Fibroblast of lung (primary cell): ENCODE results near the gene EEF1A2.

Experiments used
- CTCF ChIP-seq, 2 donors: IDR thresholded peaks in 1 of 2; conservative IDR thresholded peaks in 1 of 2; 1 replicate in 1 of 2; 2 replicates in 1 of 2; pipeline ENCODE4 v1.5.1; 2011 to 2012; ENCODE audit warnings: low read length in 2 of 2, control low read depth in 1 of 2, inconsistent platforms in 1 of 2, low read depth in 1 of 2, mild to moderate bottlenecking in 1 of 2
- EZH2 ChIP-seq: IDR thresholded peaks from 2 replicates; pipeline ENCODE4 v1.5.1; 2012; ENCODE audit warnings: low read length, control low read depth, mild to moderate bottlenecking; ENCODE audit errors: missing control alignments

- no peak for TF ChIP-seq CTCF (conservative IDR thresholded peaks at IDR 0.05 in 1 of 2, IDR thresholded peaks at IDR 0.05 in 1 of 2; ENCODE audit: low read depth in 1 of 2, low read length in 2 of 2)
- TF ChIP-seq EZH2, result no peak
Observed at GRCh38 chr20:63545814-63546213, 46.9 kb upstream of the EEF1A2 start.
